WI38 (cell line): Measurements from ENCODE around the gene LIMK2.

Experiments used
- H3K4me3 ChIP-seq: 2 replicates; pipeline ENCODE4 v1.5.1; 2011; ENCODE audit warnings: low read depth, mild to moderate bottlenecking, control low read depth, low read length
- CTCF ChIP-seq: IDR thresholded peaks from 2 replicates; pipeline ENCODE4 v1.5.1; 2012; ENCODE audit warnings: low read depth, mild to moderate bottlenecking, control low read depth, low read length

Gene LIMK2

GRCh38 chr22:31272522-31273446, 60.7 kb downstream of the LIMK2 start:
- peak; percentile 65 for TF ChIP-seq CTCF

GRCh38 chr22:31274017-31274416, 61.9 kb downstream of the LIMK2 start:
- no peak overlapping the region for H3K4me3 ChIP-seq
- no peak for TF ChIP-seq CTCF

More at GRCh38 chr22:31272522-31273446, 60.7 kb downstream of the LIMK2 start:
- H3K4me3 ChIP-seq, result no peak overlapping the region

- no peak overlapping the region for H3K4me3 ChIP-seq
- TF ChIP-seq CTCF, result no peak
Measured at GRCh38 chr22:31275018-31275417, 62.9 kb downstream of the LIMK2 start.

- H3K4me3 ChIP-seq, result no peak overlapping the region
- TF ChIP-seq CTCF, result no peak
Measured at GRCh38 chr22:31275576-31275975, 63.5 kb downstream of the LIMK2 start.

GRCh38 chr22:31276426-31277167, 64.5 kb downstream of the LIMK2 start:
- H3K4me3 ChIP-seq, result no peak overlapping the region
- no peak for TF ChIP-seq CTCF

GRCh38 chr22:31277741-31278140, 65.6 kb downstream of the LIMK2 start:
- no peak overlapping the region for H3K4me3 ChIP-seq
- TF ChIP-seq CTCF, result no peak

GRCh38 chr22:31278151-31278621, 66.1 kb downstream of the LIMK2 start:
- no peak overlapping the region for H3K4me3 ChIP-seq
- no peak for TF ChIP-seq CTCF
